Stimulated activated CD8-positive, alpha-beta memory T cell treated with anti-CD3 and anti-CD28 coated beads, Interleukin-2, amount 100 ng/mL, for 1 hour (primary cell): ENCODE data around the gene LCE1B.

Experiments
- DNase-seq, 2 donors: peaks; one replicate each; pipeline ENCODE4 v3.0.0-alpha.2; 2020; ENCODE audit warnings: low read depth in 2 of 2

The LCE1B gene

GRCh38 chr1:152811671-152812070 is at the start of gene LCE1B:
LCE1B (plus strand) TSS chr1:152811971; CDS start chr1:152812447, 476 bp downstream.
- DNase-seq = no peak

GRCh38 chr1:152768847-152769533 is 42.8 kb upstream of the LCE1B start:
- no peak for DNase-seq

- DNase-seq = no peak
Measured at GRCh38 chr1:152770411-152770810, 41.4 kb upstream of the LCE1B start.

GRCh38 chr1:152774875-152775274 is 36.9 kb upstream of the LCE1B start, which contains the start of gene LCE1F:
LCE1F (plus strand) TSS chr1:152775140; CDS start chr1:152776372, 1,232 bp downstream.
- DNase-seq = no peak

- DNase-seq = no peak
Measured at GRCh38 chr1:152776361-152776760, 35.4 kb upstream of the LCE1B start.

GRCh38 chr1:152777510-152778137 is 34.1 kb upstream of the LCE1B start:
- no peak for DNase-seq

- DNase-seq = no peak
Measured at GRCh38 chr1:152783095-152783494, 28.7 kb upstream of the LCE1B start.

GRCh38 chr1:152786077-152786476 is 25.7 kb upstream of the LCE1B start, which contains the start of gene LCE1E:
LCE1E (plus strand) TSS chr1:152786257; CDS start chr1:152787300, 1,043 bp downstream.
- DNase-seq = no peak

- DNase-seq = no peak
Measured at GRCh38 chr1:152795686-152796085, 16.1 kb upstream of the LCE1B start.

GRCh38 chr1:152796421-152796820 is 15.3 kb upstream of the LCE1B start, which contains the start of gene LCE1D:
LCE1D (plus strand) TSS chr1:152796721; CDS start chr1:152797795, 1,074 bp downstream.
- DNase-seq = no peak

- DNase-seq = no peak
Measured at GRCh38 chr1:152801333-152801732, 10.4 kb upstream of the LCE1B start.

- no peak for DNase-seq
Measured at GRCh38 chr1:152806576-152806975, 5.2 kb upstream of the LCE1B start, which contains the start of gene LCE1C. LCE1C (minus strand) TSS chr1:152806651; CDS start chr1:152805478, 1,173 bp downstream.

GRCh38 chr1:152811050-152811449 is 721 bp upstream of the LCE1B start:
- no peak for DNase-seq

GRCh38 chr1:152817309-152817708 is 5.5 kb downstream of the LCE1B start:
- no peak for DNase-seq

GRCh38 chr1:152823294-152823693 is 11.5 kb downstream of the LCE1B start:
- DNase-seq = no peak

GRCh38 chr1:152824964-152825363 is 13.2 kb downstream of the LCE1B start:
- DNase-seq = no peak

GRCh38 chr1:152827173-152827572 is 15.4 kb downstream of the LCE1B start, which contains the start of gene LCE1A:
LCE1A (plus strand) TSS chr1:152827473; CDS start chr1:152827473, 0 bp downstream.
- DNase-seq = no peak

- DNase-seq = no peak
Measured at GRCh38 chr1:152836870-152837269, 25.1 kb downstream of the LCE1B start.

- no peak for DNase-seq
Measured at GRCh38 chr1:152842556-152842955, 30.8 kb downstream of the LCE1B start, which contains the start of gene LCE6A. LCE6A (plus strand) TSS chr1:152842856; CDS start chr1:152843521, 665 bp downstream.

- no peak for DNase-seq
Measured at GRCh38 chr1:152855661-152856060, 43.9 kb downstream of the LCE1B start.

- DNase-seq = no peak
Measured at GRCh38 chr1:152858062-152858461, 46.3 kb downstream of the LCE1B start.

GRCh38 chr1:152859696-152860095 is 47.9 kb downstream of the LCE1B start, which contains the start of gene LCE7A:
LCE7A (plus strand) TSS chr1:152859996; CDS start chr1:152860698, 702 bp downstream.
- DNase-seq = no peak

- DNase-seq = no peak
Measured at GRCh38 chr1:152860129-152860528, 48.4 kb downstream of the LCE1B start.
